UCSD-AML1 (cell line): Measurements from ENCODE around the gene CRADD.
"Not testable (repeated sequence)": the region's sequence is repeated elsewhere in the genome, so short reads cannot be mapped to it uniquely, and the experiment has no call there.

Source experiments
- DNase-seq: peaks from one replicate; lab custom pipeline; 2025; ENCODE audit not compliant: unreplicated experiment; lab: John Stamatoyannopoulos, UW

The CRADD gene

GRCh38 chr12:93862424-93862823 is 185.2 kb downstream of the CRADD start:
- DNase-seq = no peak

GRCh38 chr12:93865751-93866150 is 188.6 kb downstream of the CRADD start:
- DNase-seq = no peak

GRCh38 chr12:93868771-93869170 is 191.6 kb downstream of the CRADD start:
- no peak for DNase-seq

- DNase-seq = no peak
These were observed 193.0 kb downstream of the CRADD start for GRCh38 chr12:93870020-93870795.

- DNase-seq = not testable (repeated sequence)
These were observed 194.4 kb downstream of the CRADD start for GRCh38 chr12:93871566-93871965.

- DNase-seq = no peak
These were observed 196.4 kb downstream of the CRADD start for GRCh38 chr12:93873561-93873960.

- no peak for DNase-seq
These were observed 198.0 kb downstream of the CRADD start for GRCh38 chr12:93875157-93875556.

GRCh38 chr12:93876360-93876759 is 199.2 kb downstream of the CRADD start:
- no peak for DNase-seq

- DNase-seq = no peak
These were observed 200.3 kb downstream of the CRADD start for GRCh38 chr12:93877446-93877845.

- DNase-seq = no peak
These were observed 202.6 kb downstream of the CRADD start for GRCh38 chr12:93879476-93880421.

- DNase-seq = no peak
These were observed 203.8 kb downstream of the CRADD start for GRCh38 chr12:93880853-93881522.

GRCh38 chr12:93882763-93883162 is 205.6 kb downstream of the CRADD start:
- no peak for DNase-seq

GRCh38 chr12:93883436-93884154 is 206.4 kb downstream of the CRADD start:
- DNase-seq = no peak

- no peak for DNase-seq
These were observed 207.8 kb downstream of the CRADD start for GRCh38 chr12:93884794-93885460.

GRCh38 chr12:93885973-93886532 is 208.9 kb downstream of the CRADD start:
- not testable (repeated sequence) for DNase-seq

- no peak for DNase-seq
These were observed 209.6 kb downstream of the CRADD start for GRCh38 chr12:93886533-93887511.

- DNase-seq = no peak
These were observed 211.8 kb downstream of the CRADD start for GRCh38 chr12:93888964-93889363.

- no peak for DNase-seq
These were observed 212.5 kb downstream of the CRADD start for GRCh38 chr12:93889516-93890212.
